NCI-H345 treated with DMSO at 0.1 percent for 48 hours (cell line): ENCODE measurements around the gene AQR.
"Not testable (repeated sequence)": the region's sequence is repeated elsewhere in the genome, so short reads cannot be mapped to it uniquely, and the experiment has no call there.

ENCODE experiments used
- DNase-seq: peaks from one replicate; lab custom pipeline; 2025; ENCODE audit not compliant: unreplicated experiment; lab: John Stamatoyannopoulos, UW

The AQR gene

GRCh38 chr15:34969340-34970097, at the start of gene AQR:
Gene AQR (minus strand): TSS chr15:34969742. CDS start chr15:34969613, 129 bp downstream.
- peak; percentile 79 for DNase-seq

- no peak for DNase-seq
Measured at GRCh38 chr15:35014241-35014640, 44.7 kb upstream of the AQR start.

- no peak for DNase-seq
Measured at GRCh38 chr15:35013370-35013769, 43.8 kb upstream of the AQR start.

GRCh38 chr15:35007397-35007796, 37.9 kb upstream of the AQR start:
- no peak for DNase-seq

GRCh38 chr15:35005933-35006332, 36.4 kb upstream of the AQR start:
- DNase-seq: no peak

- no peak for DNase-seq
Measured at GRCh38 chr15:35003928-35004327, 34.4 kb upstream of the AQR start.

GRCh38 chr15:35000511-35000910, 31.0 kb upstream of the AQR start:
- no peak for DNase-seq

GRCh38 chr15:34999906-35000305, 30.4 kb upstream of the AQR start:
- no peak for DNase-seq

GRCh38 chr15:34994925-34995324, 25.4 kb upstream of the AQR start:
- DNase-seq: no peak

GRCh38 chr15:34993877-34994276, 24.3 kb upstream of the AQR start:
- no peak for DNase-seq

GRCh38 chr15:34993412-34993811, 23.9 kb upstream of the AQR start:
- DNase-seq: no peak

GRCh38 chr15:34988027-34988902, 18.7 kb upstream of the AQR start, which contains the start of gene ZNF770:
Gene ZNF770 (minus strand): TSS chr15:34988287. CDS start chr15:34983434, 4,853 bp downstream.
- peak; percentile 32 for DNase-seq

GRCh38 chr15:34987609-34988026, 18.1 kb upstream of the AQR start:
- no peak for DNase-seq

- DNase-seq: no peak
Measured at GRCh38 chr15:34986771-34987480, 17.4 kb upstream of the AQR start.

- DNase-seq: no peak
Measured at GRCh38 chr15:34986326-34986725, 16.8 kb upstream of the AQR start.

- no peak for DNase-seq
Measured at GRCh38 chr15:34984889-34985630, 15.5 kb upstream of the AQR start.

- DNase-seq: no peak
Measured at GRCh38 chr15:34976743-34977142, 7.2 kb upstream of the AQR start.

- no peak for DNase-seq
Measured at GRCh38 chr15:34976073-34976472, 6.5 kb upstream of the AQR start.

- no peak for DNase-seq
Measured at GRCh38 chr15:34973512-34973911, 4.0 kb upstream of the AQR start.

GRCh38 chr15:34970098-34970643, 629 bp upstream of the AQR start:
- not testable (repeated sequence) for DNase-seq
